Breast epithelium (tissue), 3 donors: ENCODE data around the gene MST1R. TPM values are rescaled to one million over a fixed set of nuclear protein-coding genes. Genes with fewer than 3 reads are reported as not detected.

Source experiments
- total RNA-seq, 3 donors: library from RNA; depleted of rRNA; stranded (reverse); fragments of >200 nt; gene quantifications; one replicate each; pipeline ENCODE4 v1.1.0, GENCODE V29; 2016

MST1R gene
- total RNA-seq, 3 donors from 2014 or later, result 0.16 to 11.9 (median 7.5) TPM

Other genes starting within 250 kb of the MST1R start
- 10 to 100 TPM; 69.5 to 80.0 (median 70.1) TPM for gene APEH, start 229.5 kb downstream of the MST1R start, total RNA-seq
- 10 to 100 TPM in 2 of 3 donors, 1 to 10 TPM in 1; 9.3 to 23.6 (median 21.2) TPM for gene MST1, start 214.4 kb downstream of the MST1R start, total RNA-seq
- gene RNF123, start 214.3 kb downstream of the MST1R start, total RNA-seq, result 10 to 100 TPM; 22.1 to 29.8 (median 26.2) TPM
- gene AMIGO3, start 184.2 kb downstream of the MST1R start, total RNA-seq, result 1 to 10 TPM in 2 of 3 donors, under 1 TPM in 1; 0.98 to 1.3 (median 1.0) TPM
- 10 to 100 TPM; 17.4 to 40.0 (median 21.2) TPM for gene GMPPB, start 179.9 kb downstream of the MST1R start, total RNA-seq
- gene IP6K1, start 117.3 kb downstream of the MST1R start, total RNA-seq, result 10 to 100 TPM; 24.8 to 45.9 (median 45.8) TPM
- not detected for gene CDHR4, start 104.0 kb downstream of the MST1R start, total RNA-seq
- 1 to 10 TPM; 2.3 to 4.5 (median 4.2) TPM for gene INKA1, start 100.6 kb downstream of the MST1R start, total RNA-seq
- gene UBA7, start 89.9 kb downstream of the MST1R start, total RNA-seq, result 10 to 100 TPM; 26.4 to 77.4 (median 50.5) TPM
- gene TRAIP, start 47.3 kb downstream of the MST1R start, total RNA-seq, result 1 to 10 TPM; 1.6 to 2.0 (median 1.9) TPM
- 1 to 10 TPM in 1 of 3 donors, not detected in 2; 1.5 TPM for gene CAMKV, start 34.0 kb downstream of the MST1R start, total RNA-seq
- 10 to 100 TPM in 2 of 3 donors, 1 to 10 TPM in 1; 9.1 to 12.5 (median 11.3) TPM for gene MON1A, start 25.9 kb upstream of the MST1R start, total RNA-seq
- 100 to 1,000 TPM in 2 of 3 donors, 10 to 100 TPM in 1; 92.2 to 158 (median 154) TPM for gene RBM6, start 36.3 kb upstream of the MST1R start, total RNA-seq
- 100 to 1,000 TPM; 214 to 343 (median 296) TPM for gene RBM5, start 185.0 kb upstream of the MST1R start, total RNA-seq